Medulla oblongata (tissue), 1 donor: ENCODE results near the gene HOXA5.

Experiments
- DNase-seq: peaks from one replicate; pipeline ENCODE4 v3.0.0-alpha.2; 2015; ENCODE audit errors: extremely low spot score

HOXA5 gene

GRCh38 chr7:27148756-27149641, 5.5 kb upstream of the HOXA5 start:
- no peak for DNase-seq

- no peak for DNase-seq
Measured at GRCh38 chr7:27148031-27148755, 4.7 kb upstream of the HOXA5 start.

- peak; percentile 70 for DNase-seq
Measured at GRCh38 chr7:27147199-27148030, 3.9 kb upstream of the HOXA5 start, which contains the start of gene HOXA6. TSS of gene HOXA6 (minus strand) at chr7:27147774. CDS start at chr7:27147749, 25 bp downstream.

DNA sequence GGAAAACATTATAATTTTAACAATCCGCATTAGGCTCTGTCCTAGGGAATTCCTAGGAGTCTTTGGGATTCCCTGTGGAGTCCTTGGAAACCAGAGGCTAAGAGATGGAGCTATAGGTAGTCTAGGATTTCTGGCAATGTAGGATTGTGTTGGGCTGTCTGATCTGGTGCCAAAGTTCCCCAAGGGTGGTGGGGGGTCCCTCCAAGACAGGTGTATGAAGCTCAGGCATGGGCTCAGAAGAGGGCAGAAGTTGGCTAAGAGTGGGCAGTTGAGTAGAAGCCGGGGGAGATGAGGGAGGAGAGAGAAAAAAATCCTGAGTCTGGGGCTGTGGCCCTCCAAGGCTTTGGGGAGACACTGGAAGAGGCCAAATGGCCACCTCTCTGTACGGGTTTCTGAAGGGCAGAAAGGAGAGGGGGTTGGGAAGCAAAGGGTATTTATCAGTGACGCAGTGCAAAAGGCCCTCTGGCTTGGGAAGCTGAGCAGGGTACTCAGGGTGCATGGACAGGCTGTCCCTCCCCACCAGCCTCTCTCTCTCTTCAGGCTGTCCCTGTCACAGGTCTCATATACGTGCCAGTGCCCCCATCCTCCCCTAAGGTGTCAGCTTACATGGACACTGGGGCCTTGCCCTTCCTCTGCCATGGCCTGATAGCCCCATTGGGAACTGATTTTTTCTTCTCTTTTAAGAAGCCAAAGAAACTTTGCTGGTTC, 3.2 kb upstream of the HOXA5 start:
- DNase-seq = no peak

DNA sequence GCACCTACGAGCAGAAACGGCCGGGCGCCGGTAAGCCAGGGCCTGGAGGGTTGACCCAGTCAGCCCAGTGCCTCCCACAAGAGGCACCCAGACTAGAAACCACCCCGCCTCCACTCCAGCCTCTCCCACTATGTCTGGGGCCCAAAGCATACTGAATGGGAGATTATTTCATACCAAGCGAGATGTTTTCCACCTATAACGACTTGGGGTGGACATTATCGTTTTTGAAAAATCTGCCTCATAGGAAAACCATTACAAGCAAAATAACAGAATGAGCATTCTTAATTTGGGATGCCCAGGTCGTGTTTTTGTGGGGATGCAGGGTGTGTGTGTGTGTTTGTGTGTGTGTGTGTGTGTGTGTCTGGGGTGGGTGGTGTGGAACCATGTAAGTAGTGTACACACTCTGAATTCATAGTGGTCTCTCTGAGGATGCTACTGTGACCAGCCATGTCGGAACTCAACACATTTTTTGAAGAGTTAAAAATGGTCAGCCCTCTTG, 2.5 kb upstream of the HOXA5 start:
- no peak for DNase-seq

DNA sequence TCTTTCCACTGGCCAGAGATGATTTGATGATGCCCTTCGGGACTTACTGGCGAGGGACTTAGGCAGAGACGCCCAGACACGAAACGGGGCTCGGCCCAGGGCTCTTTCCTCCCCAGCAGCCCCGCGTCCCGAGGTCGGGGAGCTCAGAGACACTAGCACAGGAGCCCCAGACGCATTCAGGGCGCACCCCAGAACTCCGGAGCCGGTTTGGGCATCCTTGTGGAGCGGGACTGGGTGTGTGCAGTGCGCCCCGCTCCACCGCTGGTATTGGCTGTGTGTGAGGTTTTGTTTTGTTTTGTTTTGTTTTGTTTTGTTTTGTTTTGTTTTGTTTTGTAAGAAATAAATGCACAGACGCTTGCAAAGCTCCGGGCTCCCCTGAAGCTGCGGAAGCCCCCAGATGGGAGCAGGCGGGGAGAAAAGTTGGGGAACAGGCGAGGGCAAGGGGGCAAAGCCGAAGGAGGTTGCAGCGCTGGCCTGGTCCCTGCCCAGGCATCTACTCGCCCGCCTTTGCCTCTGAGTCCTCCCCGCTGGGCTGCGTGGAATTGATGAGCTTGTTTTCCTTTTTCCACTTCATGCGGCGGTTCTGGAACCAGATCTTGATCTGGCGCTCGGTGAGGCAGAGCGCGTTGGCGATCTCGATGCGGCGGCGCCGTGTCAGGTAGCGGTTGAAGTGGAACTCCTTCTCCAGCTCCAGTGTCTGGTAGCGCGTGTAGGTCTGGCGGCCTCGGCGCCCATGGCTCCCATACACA, 1.9 kb upstream of the HOXA5 start:
- no peak for DNase-seq

DNA sequence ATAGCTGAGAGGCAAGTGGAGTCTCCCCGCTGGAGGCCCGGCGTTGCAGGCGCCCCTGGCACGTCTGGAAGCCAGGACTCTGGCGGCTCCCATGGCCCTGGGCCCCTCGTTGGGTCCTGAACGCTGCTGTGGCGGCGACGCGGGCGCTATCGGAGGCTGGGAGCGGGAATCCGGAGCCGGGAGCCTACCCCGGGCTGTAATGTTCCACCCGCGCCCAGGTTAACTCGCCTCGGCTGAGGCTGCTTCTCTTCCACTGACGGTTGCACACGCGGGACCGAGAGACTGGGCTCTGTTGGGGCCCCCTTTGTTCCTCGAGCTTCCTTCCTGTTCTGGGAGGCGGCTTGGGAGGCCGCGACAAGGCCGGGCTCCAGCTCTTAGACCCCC, 1.3 kb upstream of the HOXA5 start:
- no peak for DNase-seq

- DNase-seq = no peak
Measured at GRCh38 chr7:27143950-27144780, 684 bp upstream of the HOXA5 start.

GRCh38 chr7:27142580-27143022, 880 bp downstream of the HOXA5 start:
- no peak for DNase-seq

- no peak for DNase-seq
Measured at GRCh38 chr7:27141923-27142579, 1.4 kb downstream of the HOXA5 start.

DNA sequence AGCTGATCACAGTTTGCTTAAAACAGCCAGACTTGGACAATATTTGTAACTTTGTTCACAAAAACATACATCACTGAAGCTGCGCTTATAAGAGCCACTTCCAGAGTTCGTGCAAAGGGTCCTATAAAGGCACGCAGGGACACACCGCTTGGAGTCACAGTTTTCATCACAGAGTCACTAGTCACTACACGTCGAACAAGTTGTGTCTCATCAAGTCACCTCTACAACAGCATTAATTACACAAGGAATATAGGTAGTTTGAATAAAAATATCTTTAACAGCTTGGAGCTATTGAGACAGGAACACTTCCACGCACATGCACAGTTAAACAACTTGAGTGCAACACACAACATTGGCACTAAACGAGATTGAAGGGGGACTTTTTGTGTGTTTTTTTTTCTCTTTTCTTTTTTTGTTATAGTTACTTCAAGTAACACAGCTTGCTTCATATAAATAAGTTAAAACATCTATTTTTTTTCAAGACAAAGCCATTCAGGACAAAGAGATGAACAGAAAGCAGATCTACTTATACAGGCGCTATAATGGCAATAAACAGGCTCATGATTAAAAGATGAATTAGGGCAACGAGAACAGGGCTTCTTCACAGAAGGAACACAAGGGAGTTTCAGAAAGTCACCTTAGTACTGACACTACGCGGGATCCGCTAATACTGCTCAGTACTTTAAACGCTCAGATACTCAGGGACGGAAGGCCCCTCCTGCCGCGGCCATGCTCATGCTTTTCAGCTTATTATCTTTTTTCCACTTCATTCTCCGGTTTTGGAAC, 2.2 kb downstream of the HOXA5 start:
- DNase-seq = no peak

DNA sequence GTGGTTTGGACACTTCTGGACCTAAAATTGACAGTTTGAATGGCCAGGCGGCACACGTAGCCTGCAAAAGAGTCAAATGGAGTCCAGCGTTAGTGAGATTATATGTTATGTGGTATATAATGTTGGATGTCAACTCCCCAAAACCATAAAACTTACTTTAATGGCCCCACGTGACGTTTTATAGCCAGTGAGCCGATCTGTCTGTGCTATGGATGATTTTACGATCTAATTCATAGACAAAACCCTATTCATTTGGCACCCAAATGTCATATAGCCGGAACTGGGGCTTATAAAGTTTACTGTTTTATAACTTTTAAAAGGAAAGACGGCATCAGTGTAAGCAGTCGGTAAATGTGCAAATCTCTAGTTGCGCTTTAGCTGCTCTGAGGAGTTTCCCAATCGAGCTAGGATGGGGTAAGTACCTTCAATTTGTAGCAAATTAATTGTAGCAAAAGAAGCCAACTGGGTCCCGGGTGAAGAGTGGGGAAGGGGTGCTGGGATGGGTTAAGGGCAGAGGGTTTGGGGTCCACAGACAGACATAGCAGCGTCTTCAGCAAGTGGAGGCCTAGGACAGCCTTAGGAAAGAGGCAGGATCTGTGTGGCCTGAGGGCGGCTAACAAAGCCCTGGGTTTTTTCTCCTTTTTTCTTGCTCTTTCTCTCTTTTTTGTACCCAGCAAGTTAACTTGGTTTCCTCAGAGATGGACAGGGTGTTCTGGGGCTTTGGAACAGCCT, 3.2 kb downstream of the HOXA5 start:
- DNase-seq = no peak

DNA sequence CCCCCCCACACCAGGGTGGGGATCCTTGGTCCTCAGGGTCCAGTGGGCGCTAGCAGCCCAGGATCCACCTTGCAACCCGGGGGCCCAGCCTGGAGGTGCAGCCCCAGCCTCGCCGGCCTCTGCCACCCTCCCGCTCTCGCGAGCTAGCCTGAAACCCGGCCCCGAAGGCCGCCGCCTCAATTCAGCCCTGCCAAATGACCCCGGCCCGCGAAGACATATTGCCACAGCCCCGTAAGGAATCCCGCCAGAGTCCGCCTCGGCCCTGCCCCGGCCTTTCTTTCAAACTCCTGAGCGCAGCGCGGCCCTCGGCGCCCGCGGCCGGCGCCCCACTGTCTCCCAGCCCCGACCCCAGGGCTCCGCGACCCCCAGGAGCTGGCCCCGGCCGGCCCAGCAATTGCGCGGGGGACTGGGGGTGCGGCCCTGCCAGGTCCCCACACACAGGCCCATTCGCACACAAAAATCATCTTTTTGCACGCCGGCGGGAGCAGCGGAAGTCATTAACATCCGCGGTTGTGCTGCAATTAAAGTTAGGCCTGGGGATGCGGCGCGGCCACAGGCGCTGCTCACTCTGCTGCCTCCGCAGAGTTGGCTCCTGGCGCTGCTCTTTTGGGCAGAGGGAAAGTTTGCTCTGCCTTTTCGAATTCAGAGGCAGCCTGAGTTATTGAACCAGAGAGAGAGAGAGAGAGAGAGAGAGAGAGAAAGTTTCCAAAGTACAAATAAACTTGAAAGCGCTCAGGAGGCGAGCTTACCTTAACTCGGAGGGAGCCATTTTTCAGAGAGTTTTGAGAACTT, 4.0 kb downstream of the HOXA5 start:
- no peak for DNase-seq

DNA sequence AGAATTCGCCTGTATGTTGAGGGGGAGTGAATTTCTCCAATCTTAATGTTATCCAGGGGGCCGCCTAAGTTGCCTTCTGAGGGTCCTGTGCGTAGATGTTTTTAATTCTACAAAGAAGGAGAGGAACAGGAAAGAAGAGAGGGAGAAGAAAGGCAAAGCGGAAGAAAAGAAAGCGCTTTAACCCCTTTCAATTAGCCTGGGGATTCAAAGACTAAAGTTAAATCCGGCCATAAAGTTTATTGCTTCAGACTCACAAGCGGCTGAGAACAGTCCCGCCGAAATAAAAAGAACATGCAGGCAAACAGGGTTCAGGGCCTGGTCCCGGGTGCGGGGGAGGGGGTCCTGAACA, 4.5 kb downstream of the HOXA5 start:
- no peak for DNase-seq

- DNase-seq = no peak
Measured at GRCh38 chr7:27138472-27138871, 5.0 kb downstream of the HOXA5 start.

- no peak for DNase-seq
Measured at GRCh38 chr7:27137640-27138315, 5.7 kb downstream of the HOXA5 start.
